Testis (tissue), 3 donors: ENCODE measurements around the gene OPA3. TPM values are rescaled to one million over a fixed set of nuclear protein-coding genes. Genes with fewer than 3 reads are reported as not detected.

Experiments
- DNase-seq: peaks from one replicate; pipeline ENCODE4 v3.0.0-alpha.2; 2019
- H3K27ac ChIP-seq, 2 donors: fragments of 200-600 bp; sonication (generic); one replicate each; pipeline ENCODE4 v1.5.1; 2019
- H3K27me3 ChIP-seq: fragments of 200-600 bp; sonication (generic); one replicate; pipeline ENCODE4 v1.5.1; 2019
- H3K36me3 ChIP-seq: fragments of 200-600 bp; sonication (generic); one replicate; pipeline ENCODE4 v1.5.1; 2017; ENCODE audit warnings: low read depth; ENCODE audit errors: missing control alignments
- H3K4me1 ChIP-seq: fragments of 200-600 bp; sonication (generic); one replicate; pipeline ENCODE4 v1.5.1; 2019
- H3K4me3 ChIP-seq, 2 donors: fragments of 200-600 bp; sonication (generic); one replicate each; pipeline ENCODE4 v1.5.1; 2017 to 2019
- H3K9me3 ChIP-seq: fragments of 200-600 bp; sonication (generic); one replicate; pipeline ENCODE4 v1.5.1; 2017
- CTCF ChIP-seq, 3 experiments: fragments of 450-650 bp in 2 of 3; fragments of 200-600 bp in 1 of 3; sonication (generic) in 1 of 3; IDR thresholded peaks; one replicate each; pipeline ENCODE4 v1.5.1; 2016 to 2019; ENCODE audit warnings: antibody characterized with exemption in 3 of 3, mild to moderate bottlenecking in 2 of 3, moderate library complexity in 1 of 3
- POLR2A ChIP-seq: fragments of 450-650 bp; IDR thresholded peaks from one replicate; pipeline ENCODE4 v1.6.1; 2017; ENCODE audit warnings: antibody characterized with exemption, mild to moderate bottlenecking, moderate library complexity
- WGBS, 2 donors: methylation state at CpG; one replicate each; pipeline ENCODE4 v1.1.5; 2018; 5-methylcytosine and 5-hydroxymethylcytosine counted together
- intact Hi-C: fragments of 100-400 bp; cut with DNase I; formaldehyde crosslinking; loops from one replicate; pipeline ENCODE4 v1.15.1; 2023; ENCODE audit warnings: low total_unique reads
- polyA plus RNA-seq: library from polyadenylated mRNA; stranded (reverse); fragments of 350-450 nt; fragmentation: Illumina TruSeq; extraction: RNeasy Lipid Tissue Mini Kit (QIAGEN cat#74804); gene quantifications from one replicate; pipeline ENCODE4 v1.2.3, GENCODE V29; 2014; ENCODE audit warnings: low read depth, low replicate concordance; ENCODE audit not compliant: insufficient read depth
- total RNA-seq, 2 donors: library from RNA; depleted of rRNA; stranded (reverse); fragments of >200 nt; gene quantifications; one replicate each; pipeline ENCODE4 v1.2.3, GENCODE V29; 2016

Gene OPA3
- total and polyA plus RNA-seq, 3 donors from 2014 or later, result 18.3 to 20.9 (median 19.3) TPM

GRCh38 chr19:45517641-45518468 lies 66.7 kb downstream of the OPA3 start:
- Histone ChIP-seq H3K27ac (no peak overlapping the region), H3K9me3 (no peaks in the 10 kb centered on the region), H3K36me3 (no peaks in the 10 kb centered on the region), H3K4me3 (no peak overlapping the region), H3K4me1 (peaks cover 20% of the 10 kb centered on the region), H3K27me3 (no peaks in the 10 kb centered on the region)
- no peak for TF ChIP-seq POLR2A
- TF ChIP-seq CTCF (IDR thresholded peaks at IDR 0.05), result no peak
- 80 to 85% methylated on average over 40 to 50 of the region's 50 CpGs for WGBS, 2 donors
- intact Hi-C loops, result no loop called here
- DNase-seq, result no peak

DNA sequence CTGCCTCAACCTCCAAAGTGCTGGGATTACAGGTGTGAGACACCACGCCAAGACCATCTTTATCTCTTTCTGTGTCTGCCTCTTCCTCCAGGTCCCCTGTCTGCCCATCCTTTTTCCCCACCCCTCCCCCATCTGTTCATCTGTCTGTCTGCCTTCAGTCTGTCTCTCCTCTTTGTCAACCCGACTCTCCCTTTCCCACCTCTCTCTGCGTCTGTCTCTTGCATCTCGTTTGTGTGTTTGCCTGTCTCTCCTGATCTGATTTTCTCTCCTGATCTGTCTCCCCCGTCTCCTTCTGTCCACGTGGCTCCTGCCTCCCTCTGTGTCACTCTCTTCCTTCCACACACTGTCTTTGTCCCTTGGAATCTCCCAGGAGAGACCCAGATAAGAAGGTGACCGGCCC lies 67.4 kb downstream of the OPA3 start:
- peaks cover 20% of the 10 kb centered on the region for H3K4me1 ChIP-seq

GRCh38 chr19:45515807-45516401 lies 68.7 kb downstream of the OPA3 start:
- Histone ChIP-seq H3K27me3 (no peaks in the 10 kb centered on the region), H3K4me1 (peaks cover 20% of the 10 kb centered on the region), H3K27ac (no peak overlapping the region), H3K36me3 (no peaks in the 10 kb centered on the region), H3K9me3 (no peaks in the 10 kb centered on the region), H3K4me3 (no peak overlapping the region)
- no peak for DNase-seq
- intact Hi-C loops, result no loop called here
- WGBS, 2 donors, result 73 to 82% methylated on average over 4 to 9 of the region's 9 CpGs
- no peak for TF ChIP-seq POLR2A
- TF ChIP-seq CTCF (IDR thresholded peaks at IDR 0.05), result no peak

More for the DNA sequence above, 67.4 kb downstream of the OPA3 start:
- no peak for TF ChIP-seq CTCF (IDR thresholded peaks at IDR 0.05)
- TF ChIP-seq POLR2A, result no peak
- no peaks in the 10 kb centered on the region for H3K9me3 ChIP-seq
- DNase-seq, result no peak
- WGBS, 2 donors, result 52 to 58% methylated on average over 7 of the region's 7 CpGs
- no peaks in the 10 kb centered on the region for H3K36me3 ChIP-seq
- no peak overlapping the region for H3K27ac ChIP-seq
- H3K27me3 ChIP-seq, result no peaks in the 10 kb centered on the region
- intact Hi-C loops, result no loop called here
- no peak overlapping the region for H3K4me3 ChIP-seq

DNA sequence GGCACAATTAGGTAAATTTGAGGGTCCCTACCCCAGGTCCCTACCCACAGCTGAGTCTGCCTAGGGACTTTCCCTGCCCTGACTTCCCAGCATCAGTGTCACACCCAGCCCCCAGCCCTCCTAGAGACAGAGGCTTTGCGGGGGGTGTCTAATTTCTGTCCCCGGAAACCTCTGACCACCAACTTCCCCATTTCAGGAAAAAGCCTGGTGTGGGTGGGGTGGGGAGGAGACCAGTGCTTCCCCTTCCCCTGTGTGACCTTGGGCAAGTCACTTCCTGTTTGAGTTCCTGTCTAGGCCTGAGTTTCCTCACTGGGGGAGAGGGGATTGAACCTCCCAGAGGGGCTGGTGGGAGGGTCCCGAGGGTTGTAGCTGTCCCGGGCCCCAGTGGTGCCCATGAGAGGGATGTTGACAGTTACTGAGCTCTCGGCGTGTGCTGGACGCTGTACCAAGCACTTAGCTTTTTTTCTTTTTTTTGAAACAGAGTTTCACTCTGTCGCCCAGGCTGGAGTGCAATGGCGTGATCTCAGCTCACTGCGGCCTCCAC lies 69.4 kb downstream of the OPA3 start:
- Histone ChIP-seq H3K9me3 (no peaks in the 10 kb centered on the region), H3K27me3 (no peaks in the 10 kb centered on the region), H3K4me1 (peaks cover 20% of the 10 kb centered on the region), H3K27ac (peak overlapping the region; percentile 48 to 59), H3K36me3 (no peaks in the 10 kb centered on the region), H3K4me3 (no peak overlapping the region)
- WGBS, 2 donors, result 62 to 73% methylated on average over 10 of the region's 10 CpGs
- TF ChIP-seq POLR2A (no peak), CTCF (IDR thresholded peaks at IDR 0.05) (no peak)
- intact Hi-C loops, result no loop called here
- DNase-seq, result no peak
